Brain microvascular endothelial cell (primary cell): ENCODE data around the gene IMPG2.

Source experiments
- DNase-seq: peaks from one replicate; pipeline ENCODE4 v3.0.0-alpha.2; 2020
- H3K27ac ChIP-seq: fragments of 250-450 bp; sonication (Bioruptor Pico); 2 replicates; pipeline ENCODE4 v1.5.1; 2020; ENCODE audit warnings: mild to moderate bottlenecking, moderate library complexity
- H3K27me3 ChIP-seq: fragments of 250-450 bp; sonication (Bioruptor Pico); replicated peaks from 2 replicates; pipeline ENCODE4 v1.5.1; 2020; ENCODE audit warnings: mild to moderate bottlenecking
- H3K36me3 ChIP-seq: fragments of 250-450 bp; sonication (Bioruptor Pico); replicated peaks from 2 replicates; pipeline ENCODE4 v1.5.1; 2020; ENCODE audit warnings: mild to moderate bottlenecking
- H3K4me3 ChIP-seq: 2 replicates; pipeline ENCODE4 v1.5.1; 2011; ENCODE audit warnings: low read depth, mild to moderate bottlenecking, control low read depth, low read length, moderate library complexity
- CTCF ChIP-seq: IDR thresholded peaks from 2 replicates; pipeline ENCODE4 v1.5.1; 2011; ENCODE audit warnings: low read depth, mild to moderate bottlenecking, moderate library complexity, low read length, control low read depth, inconsistent platforms; ENCODE audit errors: missing control alignments
- in situ Hi-C: cut with HindIII; loops from 2 replicates; pipeline ENCODE4 v1.10.0; 2017; ENCODE audit warnings: low sequenced_read_pairs, low pct_ligation_motif_present

The IMPG2 gene

GRCh38 chr3:101253396-101253795 is 67.0 kb downstream of the IMPG2 start:
- no peaks in the 10 kb centered on the region for H3K27me3 ChIP-seq
- no peak for TF ChIP-seq CTCF
- no peaks in the 10 kb centered on the region for H3K36me3 ChIP-seq
- no peak for DNase-seq
- in situ Hi-C loops, result no loop called here
- H3K4me3 ChIP-seq, result no peak overlapping the region
- no peak overlapping the region for H3K27ac ChIP-seq

GRCh38 chr3:101252945-101253344 is 67.4 kb downstream of the IMPG2 start:
- Histone ChIP-seq H3K27ac (no peak overlapping the region), H3K27me3 (no peaks in the 10 kb centered on the region), H3K4me3 (no peak overlapping the region), H3K36me3 (no peaks in the 10 kb centered on the region)
- in situ Hi-C loops, result no loop called here
- DNase-seq, result no peak
- TF ChIP-seq CTCF, result no peak

- no peak for DNase-seq
- no peak for TF ChIP-seq CTCF
- H3K4me3 ChIP-seq, result no peak overlapping the region
- in situ Hi-C loops, result no loop called here
- no peaks in the 10 kb centered on the region for H3K27me3 ChIP-seq
- H3K27ac ChIP-seq, result no peak overlapping the region
- H3K36me3 ChIP-seq, result no peaks in the 10 kb centered on the region
Observed at GRCh38 chr3:101252307-101252706, 68.1 kb downstream of the IMPG2 start.

GRCh38 chr3:101251441-101251840 is 68.9 kb downstream of the IMPG2 start:
- DNase-seq, result no peak
- no peak overlapping the region for H3K27ac ChIP-seq
- no peaks in the 10 kb centered on the region for H3K27me3 ChIP-seq
- no peak for TF ChIP-seq CTCF
- in situ Hi-C loops, result no loop called here
- no peaks in the 10 kb centered on the region for H3K36me3 ChIP-seq
- H3K4me3 ChIP-seq, result no peak overlapping the region

GRCh38 chr3:101249522-101249921 is 70.9 kb downstream of the IMPG2 start:
- in situ Hi-C loops, result no loop called here
- DNase-seq, result no peak
- TF ChIP-seq CTCF, result no peak
- Histone ChIP-seq H3K27me3 (no peaks in the 10 kb centered on the region), H3K4me3 (no peak overlapping the region), H3K27ac (no peak overlapping the region), H3K36me3 (no peaks in the 10 kb centered on the region)

- H3K4me3 ChIP-seq, result no peak overlapping the region
- H3K27ac ChIP-seq, result no peak overlapping the region
- in situ Hi-C loops, result no loop called here
- no peaks in the 10 kb centered on the region for H3K27me3 ChIP-seq
- no peaks in the 10 kb centered on the region for H3K36me3 ChIP-seq
- DNase-seq, result no peak
- TF ChIP-seq CTCF, result no peak
Observed at GRCh38 chr3:101248736-101249135, 71.6 kb downstream of the IMPG2 start.
